Measurements from ENCODE around the gene FAM3A. TPM values are rescaled to one million over a fixed set of nuclear protein-coding genes. Genes with fewer than 3 reads are reported as not detected.

Gene FAM3A
- total RNA-seq, 1 donor from 2014 or later = 53.1 TPM

DNA sequence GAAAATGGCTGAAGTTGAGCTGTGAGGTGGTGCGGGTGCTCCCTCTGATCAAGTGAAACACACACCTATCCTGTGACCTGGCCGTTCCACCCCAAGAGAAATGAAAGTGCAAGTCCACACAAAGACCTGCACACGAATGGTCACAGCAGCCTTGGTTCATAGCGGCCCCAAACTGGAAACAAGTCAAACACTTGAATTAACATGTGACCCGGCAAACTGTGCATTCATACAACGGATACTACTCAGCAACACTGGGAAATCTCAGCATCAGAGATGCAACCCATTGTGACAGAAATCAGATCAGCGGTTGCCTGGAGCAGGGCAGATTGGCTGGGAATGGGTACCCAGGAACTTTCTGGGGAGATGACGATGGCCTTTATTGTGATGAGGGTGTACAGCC is 23.0 kb upstream of the FAM3A start:
- intact Hi-C loops (cut with DNase I) = no loop called here
- DNase-seq (ENCODE audit: low spot score) = no peak

DNA sequence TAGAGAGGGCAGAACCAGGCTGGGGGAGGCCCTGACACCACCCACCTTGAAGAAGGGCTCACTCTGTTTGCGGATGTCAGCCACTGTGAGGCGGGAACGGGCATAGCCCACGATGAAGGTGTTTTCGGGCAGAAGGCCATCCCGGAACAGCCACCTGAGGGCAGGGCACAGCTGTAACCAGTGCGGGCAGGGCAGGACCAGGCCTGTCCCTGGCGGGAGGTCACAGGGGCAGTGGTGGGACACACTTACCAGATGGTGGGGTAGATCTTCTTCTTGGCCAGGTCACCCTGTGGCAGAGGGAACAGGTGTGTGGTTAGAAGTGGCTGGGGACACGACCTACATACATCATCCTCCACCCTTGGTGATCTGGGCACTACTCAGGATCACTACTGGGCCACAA is 19.9 kb upstream of the FAM3A start:
- no peak for DNase-seq (ENCODE audit: low spot score)
- intact Hi-C loops (cut with DNase I) = no loop called here

DNA sequence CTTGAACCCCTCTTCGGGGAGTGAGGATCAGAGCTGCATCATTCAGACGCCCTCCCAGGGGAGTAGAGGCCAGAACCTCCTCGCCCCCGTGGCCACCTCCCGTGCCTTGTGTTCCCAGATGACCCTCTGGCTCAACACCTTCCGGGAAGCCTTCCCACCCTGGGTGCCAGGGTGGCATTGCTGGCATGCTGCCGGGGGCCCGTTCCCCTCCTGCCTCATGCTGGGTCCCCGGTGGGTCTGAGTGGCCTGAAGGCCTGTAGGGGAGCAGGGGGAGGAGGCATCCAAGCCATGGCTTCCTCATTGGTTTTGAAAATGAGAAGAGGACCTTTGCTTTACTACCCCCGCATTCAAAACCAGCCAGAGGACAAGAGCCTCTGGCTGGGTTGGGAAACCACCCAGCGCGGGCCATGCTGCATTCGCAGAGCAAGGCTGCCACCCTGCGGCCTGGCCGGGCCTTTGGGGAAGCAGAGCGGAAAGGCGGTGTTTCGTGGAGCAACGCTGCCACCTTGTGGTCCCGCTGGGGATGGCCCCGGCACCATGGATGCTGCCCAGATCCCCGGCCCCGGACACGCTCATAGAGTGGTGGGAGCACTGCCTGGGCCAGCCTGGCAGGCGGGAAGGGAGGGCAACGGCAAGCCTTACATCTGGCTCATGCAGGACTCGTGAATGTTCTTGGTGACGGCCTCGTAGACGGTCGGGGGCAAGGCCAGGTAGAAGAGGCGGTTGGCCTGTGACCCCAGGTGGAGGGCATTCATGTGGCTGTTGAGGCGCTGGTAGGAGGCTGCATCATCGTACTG is 18.7 kb upstream of the FAM3A start:
- intact Hi-C loops (cut with DNase I) = loop anchor here (5.0 kb wide), 4 partner anchors 97 to 1577 kb away; partner anchors contain the start of gene GDI1
- peak; percentile 96 for DNase-seq (ENCODE audit: low spot score)

DNA sequence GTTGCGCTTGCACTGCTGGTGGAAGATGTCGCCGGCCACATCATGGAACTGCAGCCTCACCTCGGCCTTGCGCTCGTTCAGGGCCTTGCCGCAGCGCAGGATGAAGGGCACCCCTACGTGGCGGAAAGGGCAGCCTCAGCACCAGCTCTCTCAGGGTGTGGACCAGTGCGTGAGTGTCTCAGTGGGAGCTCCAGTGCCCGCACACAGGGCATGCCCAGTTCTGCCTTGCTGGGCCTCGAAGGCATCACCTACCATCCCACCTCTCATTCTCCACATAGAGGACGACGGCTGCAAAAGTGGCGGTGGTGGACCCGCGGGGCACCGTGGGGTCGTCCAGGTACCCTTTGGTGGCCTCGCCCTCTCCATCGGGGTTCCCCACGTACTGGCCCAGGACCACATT is 16.7 kb upstream of the FAM3A start:
- DNase-seq (ENCODE audit: low spot score) = no peak
- intact Hi-C loops (cut with DNase I) = loop anchor here (5.0 kb wide), 4 partner anchors 95 to 1575 kb away; partner anchors contain the start of gene GDI1

DNA sequence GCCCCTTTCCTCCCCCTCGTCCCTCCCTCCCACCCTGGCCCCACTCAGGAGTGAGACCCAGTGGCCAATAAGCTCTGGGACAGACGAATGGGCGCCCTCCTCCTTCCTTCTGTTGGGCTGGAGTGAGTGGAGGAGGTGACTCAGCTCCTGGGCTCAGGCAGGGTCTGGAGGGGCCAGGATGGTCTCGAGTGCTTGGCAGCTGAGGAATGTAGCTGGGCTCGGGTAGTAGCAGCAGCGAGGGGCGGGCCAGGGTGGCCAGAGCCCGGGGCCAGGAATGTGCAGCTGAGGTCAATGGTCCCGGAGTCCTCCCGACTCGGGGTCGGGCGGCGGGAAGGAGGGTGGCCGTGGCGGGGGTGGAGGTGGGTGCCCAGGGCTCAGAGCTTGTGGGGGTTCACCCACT is 15.6 kb upstream of the FAM3A start:
- intact Hi-C loops (cut with DNase I) = loop anchor here (5.0 kb wide), 4 partner anchors 94 to 1574 kb away; partner anchors contain the start of gene GDI1
- no peak for DNase-seq (ENCODE audit: low spot score)

DNA sequence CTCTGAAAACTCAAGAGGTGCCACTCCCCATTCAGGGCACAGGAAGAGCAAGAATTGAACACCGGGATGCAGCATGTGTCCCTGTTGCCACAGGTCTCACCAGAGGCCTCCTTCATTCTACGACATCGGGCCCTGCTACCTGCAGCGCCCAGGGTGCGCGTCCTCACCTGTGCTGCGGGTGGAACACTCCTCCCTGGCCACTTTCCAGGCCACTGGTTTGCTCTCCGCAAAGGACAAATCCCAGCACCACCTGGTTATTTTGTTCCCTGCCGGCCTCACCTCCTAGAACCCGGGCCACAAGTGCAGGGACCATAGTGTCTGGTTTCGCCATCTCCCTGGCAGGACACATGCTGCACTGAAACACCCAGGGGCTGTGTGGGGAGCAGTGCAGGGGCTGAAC is 14.3 kb upstream of the FAM3A start:
- DNase-seq (ENCODE audit: low spot score) = no peak
- intact Hi-C loops (cut with DNase I) = loop anchor here (5.0 kb wide), 4 partner anchors 93 to 1573 kb away; partner anchors contain the start of gene GDI1

DNA sequence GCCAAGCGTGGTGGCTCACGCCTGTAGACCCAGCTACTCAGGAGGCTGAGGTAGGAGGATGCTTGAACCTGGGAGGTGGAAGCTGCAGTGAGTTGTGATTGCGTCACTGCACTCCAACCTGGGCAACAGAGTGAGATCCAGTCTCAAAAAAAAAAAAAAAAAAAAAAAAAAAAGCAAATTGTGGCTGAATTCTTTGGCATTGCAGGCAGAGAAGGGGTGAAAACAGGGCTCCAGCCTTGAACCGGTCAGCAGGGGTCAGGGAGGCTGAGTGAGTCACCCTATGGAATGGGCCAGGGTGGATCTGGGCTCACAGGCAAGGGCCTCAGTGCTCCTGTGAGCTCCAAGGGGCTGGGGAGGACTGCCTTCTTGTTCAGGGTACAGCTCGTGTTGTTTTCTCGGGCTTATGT is 13.2 kb upstream of the FAM3A start:
- no peak for DNase-seq (ENCODE audit: low spot score)
- intact Hi-C loops (cut with DNase I) = no loop called here

DNA sequence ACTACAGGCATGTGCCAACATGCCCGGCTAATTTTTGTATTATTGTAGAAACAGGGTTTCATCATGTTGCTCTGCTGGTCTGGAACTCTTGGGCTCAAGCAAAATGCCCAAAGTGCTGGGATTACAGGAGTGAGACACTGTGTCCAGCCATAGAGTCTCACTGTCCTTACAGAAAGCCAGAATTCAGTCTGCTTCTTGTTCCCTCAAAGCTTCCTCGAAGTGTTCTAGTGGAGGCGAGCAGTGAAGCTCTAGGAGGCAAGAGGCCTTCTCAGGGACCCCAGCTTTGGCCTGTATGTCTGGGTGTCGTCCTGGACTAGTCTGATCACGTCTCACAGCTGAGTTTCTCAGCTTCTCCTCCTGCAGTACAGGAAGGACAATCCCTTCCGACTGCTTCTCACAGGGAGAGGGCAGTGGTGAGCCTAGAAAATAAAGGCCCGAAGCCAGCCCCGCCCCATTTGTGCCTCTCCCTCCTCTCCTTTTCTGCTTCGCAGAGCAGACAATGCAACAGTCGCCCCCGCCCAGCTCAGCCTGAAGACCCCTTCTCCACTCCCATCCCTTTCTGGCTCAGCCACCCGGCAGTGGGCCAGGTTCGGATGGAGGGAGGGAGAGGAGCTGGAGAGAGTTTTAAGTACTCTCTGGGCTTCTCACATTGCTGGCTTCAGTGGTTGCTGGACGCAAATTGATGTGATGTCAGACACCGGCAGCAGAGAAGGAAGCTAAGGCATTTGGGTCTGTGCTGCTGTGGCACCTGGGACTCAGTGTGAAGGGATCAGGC is 11.1 kb upstream of the FAM3A start:
- no peak for DNase-seq (ENCODE audit: low spot score)
- intact Hi-C loops (cut with DNase I) = no loop called here

DNA sequence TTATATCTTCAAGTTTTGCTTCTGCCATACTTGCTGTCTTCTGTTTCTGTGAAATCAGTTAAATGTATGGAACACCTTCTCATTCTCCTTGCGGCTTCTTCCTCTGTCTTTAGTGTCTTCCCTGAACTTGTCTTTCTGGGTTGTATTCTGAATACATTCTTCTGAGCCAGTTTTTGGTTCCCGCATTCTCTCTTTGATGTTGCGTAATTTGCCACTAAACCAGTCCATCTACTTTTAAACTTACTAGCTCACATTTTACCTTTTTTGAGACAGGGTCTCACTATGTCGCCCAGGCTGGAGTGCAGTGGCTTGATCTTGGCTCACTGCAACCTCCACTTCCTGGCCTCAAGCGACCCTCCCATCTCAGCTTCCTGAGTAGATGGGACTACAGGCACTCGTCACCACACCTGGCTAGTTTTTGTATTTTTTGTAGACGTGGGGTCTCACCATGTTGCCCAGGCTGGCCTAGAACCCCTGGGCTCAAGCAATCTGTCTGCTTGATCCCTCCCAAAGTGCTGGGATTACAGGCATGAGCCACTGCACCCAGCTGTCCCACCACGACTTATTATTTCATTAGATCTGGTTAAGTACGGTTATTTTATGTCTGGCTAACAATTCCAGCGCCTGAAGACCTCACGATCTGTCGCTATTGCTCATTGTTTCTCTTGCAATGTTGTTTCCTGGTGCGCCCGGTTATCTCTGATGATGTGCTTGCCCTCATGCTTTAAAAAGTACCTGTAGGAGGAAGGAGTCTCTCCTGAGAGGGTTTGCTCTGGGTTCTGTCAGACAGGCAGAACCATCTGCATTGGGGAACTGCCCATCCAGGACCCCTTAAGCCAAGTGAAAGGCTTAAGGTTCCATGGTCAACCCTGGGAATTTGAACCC is 9.8 kb upstream of the FAM3A start:
- intact Hi-C loops (cut with DNase I) = no loop called here

DNA sequence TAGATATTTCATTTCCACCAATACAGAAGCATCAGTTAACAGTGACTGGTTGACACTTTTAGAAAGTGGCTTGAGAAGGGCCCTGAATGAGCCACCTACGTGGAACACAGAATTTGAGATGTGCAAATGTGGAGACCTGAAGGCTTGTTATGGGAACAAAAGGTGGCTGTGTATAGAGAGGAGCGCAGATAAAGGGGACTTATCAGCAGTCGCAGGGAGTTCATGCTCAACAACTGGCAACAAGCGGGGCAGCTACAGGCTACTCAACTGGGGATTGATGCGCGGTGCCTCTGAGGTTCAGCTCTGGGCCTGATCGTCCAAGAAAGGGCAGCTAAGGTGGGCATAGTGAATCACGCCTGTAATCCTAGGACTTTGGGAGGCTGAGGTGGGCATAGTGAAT is 3.4 kb upstream of the FAM3A start:
- DNase-seq (ENCODE audit: low spot score) = no peak
- intact Hi-C loops (cut with DNase I) = no loop called here

More for the DNA sequence above, 9.8 kb upstream of the FAM3A start:
- DNase-seq (ENCODE audit: low spot score) = peak; percentile 51

DNA sequence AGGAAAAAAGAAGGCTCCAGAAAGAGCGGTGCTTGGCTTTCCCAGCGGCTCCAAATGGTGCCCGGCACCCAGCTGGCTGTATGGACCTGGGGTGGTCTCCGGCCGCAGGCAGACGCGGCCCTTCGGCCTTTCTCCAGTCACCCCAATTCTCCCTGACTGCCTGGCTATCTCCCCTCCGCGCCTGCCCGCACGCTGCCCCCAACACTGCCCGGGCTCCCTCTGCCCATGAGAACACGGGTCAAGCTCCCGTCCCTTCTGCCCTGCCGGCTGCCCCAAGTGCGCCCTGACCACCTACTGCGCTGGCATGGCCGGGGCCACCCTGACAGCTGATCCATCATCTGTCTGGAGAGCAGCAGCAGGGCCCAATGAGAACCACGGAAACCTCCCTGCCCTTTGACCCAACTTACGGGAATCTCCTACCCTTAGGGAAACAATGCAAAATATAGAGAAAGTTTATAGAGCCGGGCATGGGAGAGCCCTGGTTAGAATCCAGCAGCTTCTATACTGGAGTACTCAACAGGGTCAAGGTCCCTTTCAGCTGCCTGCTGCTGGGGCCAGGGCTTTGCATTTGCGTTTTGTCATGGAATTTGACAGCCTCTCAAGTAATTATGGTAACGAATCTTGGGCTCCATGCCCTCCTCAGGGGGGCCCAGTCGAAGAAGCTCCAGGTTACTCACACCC is 1.2 kb upstream of the FAM3A start:
- DNase-seq (ENCODE audit: low spot score) = no peak
- intact Hi-C loops (cut with DNase I) = no loop called here

DNA sequence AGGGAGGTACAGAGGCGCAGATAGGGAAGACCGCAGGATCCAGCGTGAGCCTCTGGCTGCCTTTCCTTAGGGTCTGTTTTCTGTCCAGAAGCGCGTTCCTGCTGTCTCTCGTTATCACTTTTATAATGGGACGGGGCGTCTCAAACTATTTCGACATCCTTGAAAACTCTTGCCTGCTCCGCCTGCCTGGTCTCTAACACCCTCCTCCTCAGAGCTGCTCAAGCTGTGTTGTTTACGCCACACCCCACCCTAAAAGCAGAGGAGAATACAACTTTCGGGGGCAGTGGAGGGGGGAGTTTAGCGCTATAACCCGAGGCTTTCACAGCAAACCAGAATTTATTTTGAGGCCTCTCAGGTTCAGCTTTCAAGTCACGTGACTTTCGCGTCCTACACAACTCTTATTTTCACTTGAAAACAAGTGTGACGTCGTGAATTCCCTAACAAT is 646 bp upstream of the FAM3A start:
- no peak for DNase-seq (ENCODE audit: low spot score)
- intact Hi-C loops (cut with DNase I) = no loop called here

DNA sequence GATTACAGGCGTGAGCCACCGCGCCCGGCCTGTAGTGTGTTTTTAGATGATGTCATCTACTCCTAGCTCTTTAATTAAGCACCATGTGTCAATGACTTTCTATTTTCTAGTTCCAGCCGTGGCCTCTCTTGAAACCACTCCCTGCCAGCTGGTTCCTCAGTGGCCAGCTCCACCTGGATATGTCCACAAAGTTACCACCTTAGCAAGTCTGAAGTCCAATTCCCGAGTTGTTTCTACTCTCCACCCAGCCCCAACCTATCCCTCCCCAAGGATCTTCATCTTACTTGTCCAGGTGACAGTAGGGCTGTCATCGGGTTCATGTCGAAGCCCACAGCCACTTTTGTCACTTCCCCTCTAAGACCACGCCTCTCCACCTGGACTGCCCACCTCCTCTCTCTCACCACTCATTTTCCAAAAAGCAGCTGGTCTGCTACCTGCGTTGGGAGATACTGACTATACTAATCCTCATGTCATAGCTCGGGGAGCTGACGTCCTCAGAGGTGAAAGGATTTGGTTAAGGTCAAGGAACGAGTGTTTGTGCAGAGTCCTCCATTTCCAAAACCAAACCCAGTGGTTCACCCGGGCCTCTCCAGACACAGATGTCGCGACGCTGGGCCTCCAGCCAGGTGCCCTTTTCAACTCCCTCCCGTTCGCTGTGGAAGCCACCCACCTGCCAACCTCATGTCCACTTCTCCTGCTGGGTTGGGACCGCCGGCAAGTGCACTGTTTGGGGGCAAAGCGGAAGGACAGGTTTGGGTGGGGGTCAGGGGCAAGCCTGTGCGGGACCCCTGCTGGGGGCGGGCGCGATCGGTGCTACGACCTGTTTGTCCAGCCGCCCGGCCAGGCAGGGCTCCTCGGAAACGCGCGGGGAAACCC is 704 bp downstream of the FAM3A start:
- DNase-seq (ENCODE audit: low spot score) = no peak
- intact Hi-C loops (cut with DNase I) = no loop called here

DNA sequence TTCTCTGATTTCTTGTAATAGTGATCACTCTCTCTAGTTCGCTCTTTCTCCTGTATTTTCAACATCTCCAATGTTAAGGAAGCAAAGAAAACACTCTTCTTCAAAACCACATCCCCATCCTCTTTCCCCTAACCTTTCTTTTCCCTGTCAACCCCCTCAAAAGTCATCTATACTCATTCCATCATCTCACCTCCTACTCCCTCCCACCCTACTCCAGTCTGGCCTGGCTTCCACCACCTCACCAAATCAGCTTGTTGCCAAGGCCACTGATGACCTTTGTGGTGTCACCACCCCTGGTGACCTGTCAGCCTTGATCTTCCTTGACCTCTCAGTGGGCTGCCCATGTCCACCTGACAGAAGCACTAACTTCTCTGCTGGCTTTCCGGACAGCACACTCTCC is 2.3 kb downstream of the FAM3A start:
- intact Hi-C loops (cut with DNase I) = no loop called here
- no peak for DNase-seq (ENCODE audit: low spot score)

DNA sequence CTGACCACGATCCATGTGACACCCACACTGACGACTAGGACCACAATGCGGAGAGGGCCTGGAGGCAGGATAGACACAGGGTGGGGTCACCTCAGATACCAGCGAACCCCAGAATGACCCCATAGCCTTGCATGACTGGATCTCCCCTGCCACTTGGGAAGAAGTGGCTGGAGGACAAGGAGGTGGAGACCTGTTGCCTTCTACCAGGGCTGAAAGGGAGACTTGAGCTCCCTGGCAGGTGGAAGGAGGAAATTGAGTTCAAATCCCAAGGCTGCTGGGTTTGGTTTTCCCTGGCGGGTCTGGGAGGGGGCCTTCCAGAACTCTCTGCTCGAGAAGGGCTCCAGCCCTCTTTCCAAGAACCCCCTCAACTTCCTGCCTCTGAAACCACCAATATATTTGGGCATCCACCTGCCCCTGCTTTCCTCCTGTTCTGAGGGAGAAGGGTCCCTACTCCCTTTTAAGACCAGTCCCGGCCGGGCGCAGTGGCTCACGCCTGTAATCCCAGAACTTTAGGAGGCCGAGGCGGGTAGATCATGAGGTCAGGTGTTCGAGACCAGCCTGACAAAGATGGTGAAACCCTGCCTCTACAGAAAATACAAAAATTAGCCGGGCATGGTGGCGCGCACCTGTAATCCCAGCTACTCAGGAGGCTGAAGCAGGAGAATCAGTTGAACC is 3.0 kb downstream of the FAM3A start:
- intact Hi-C loops (cut with DNase I) = no loop called here
- DNase-seq (ENCODE audit: low spot score) = peak; percentile 67

DNA sequence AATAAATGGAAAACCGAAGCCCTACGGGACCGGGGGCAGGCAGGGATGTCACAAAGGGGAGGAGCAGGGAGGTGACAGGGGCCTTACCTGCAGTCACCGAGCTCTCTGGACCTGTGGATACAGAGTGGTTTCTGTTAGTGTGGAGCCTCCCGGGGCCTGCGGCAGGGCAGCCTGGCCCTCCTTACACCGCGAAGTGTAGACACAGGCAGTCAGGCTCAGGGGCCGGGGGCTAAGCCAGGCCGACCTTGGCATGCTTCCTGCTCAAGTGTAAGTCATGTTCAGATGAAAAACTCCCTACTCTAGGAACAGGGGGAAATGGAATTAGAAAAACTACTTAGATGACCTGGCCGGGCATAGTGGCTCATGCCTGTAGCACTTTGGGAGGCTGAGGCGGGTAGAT is 4.3 kb downstream of the FAM3A start:
- DNase-seq (ENCODE audit: low spot score) = no peak
- intact Hi-C loops (cut with DNase I) = no loop called here

DNA sequence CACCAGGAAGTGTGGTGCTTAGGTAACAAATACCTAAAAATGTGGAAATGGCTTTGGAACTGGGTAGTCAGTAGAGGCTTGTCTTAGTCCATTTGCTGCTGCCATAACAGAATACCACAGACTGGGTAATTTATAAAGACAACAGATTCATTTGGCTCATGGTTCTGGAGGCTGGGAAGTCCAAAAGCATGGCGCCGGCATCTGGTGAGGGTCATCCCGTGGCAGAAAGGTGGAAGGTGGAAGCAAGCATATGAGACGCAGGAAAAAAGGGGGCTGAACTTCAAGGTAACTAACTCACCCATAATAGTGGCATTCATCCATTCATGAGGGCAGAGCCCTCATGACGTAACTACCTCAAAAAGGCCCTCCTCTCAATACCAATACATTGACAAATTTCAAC is 6.6 kb downstream of the FAM3A start:
- intact Hi-C loops (cut with DNase I) = no loop called here
- DNase-seq (ENCODE audit: low spot score) = no peak

DNA sequence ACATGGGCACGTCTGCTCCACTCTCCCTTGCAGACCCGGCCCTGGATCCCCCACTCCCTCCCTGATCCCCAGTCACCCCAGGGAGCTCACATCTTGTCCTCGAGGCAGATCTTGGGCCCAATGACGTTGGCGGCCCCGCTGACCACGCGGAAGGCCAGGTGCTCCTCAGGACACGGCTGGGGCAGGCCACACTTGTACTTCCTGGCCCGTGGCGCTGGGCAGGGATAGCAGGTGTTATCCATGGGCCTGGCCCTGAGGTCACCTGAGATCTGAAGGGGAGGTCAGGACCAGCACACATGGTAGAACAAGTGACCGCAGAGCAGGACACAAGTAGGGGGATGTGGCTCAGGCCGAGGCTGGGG is 7.7 kb downstream of the FAM3A start:
- DNase-seq (ENCODE audit: low spot score) = peak; percentile 74
- intact Hi-C loops (cut with DNase I) = no loop called here
